ENCODE measurements around the gene CD36.
"Not testable (repeated sequence)": the region's sequence is repeated elsewhere in the genome, so short reads cannot be mapped to it uniquely, and the experiment has no call there.

The CD36 gene

GRCh38 chr7:80656029-80656428 lies 17.6 kb downstream of the CD36 start:
- H3K9me3 ChIP-seq (replicated peaks; ENCODE audit: low read length) = no peaks in the 10 kb centered on the region
- H3K4me3 ChIP-seq (ENCODE audit: low read length) = no peak overlapping the region
- H3K27me3 ChIP-seq (ENCODE audit: control insufficient read depth, insufficient read depth, low read length) = no peaks in the 10 kb centered on the region
- H3K4me1 ChIP-seq (ENCODE audit: control insufficient read depth, insufficient read depth, low read length) = peaks cover 3% of the 10 kb centered on the region
- H3K4me2 ChIP-seq (ENCODE audit: low read length) = no peak overlapping the region
- no peak overlapping the region for H3K9ac ChIP-seq (ENCODE audit: low read depth, low read length)
- H3K36me3 ChIP-seq (ENCODE audit: insufficient read depth, low read length) = no peaks in the 10 kb centered on the region

DNA sequence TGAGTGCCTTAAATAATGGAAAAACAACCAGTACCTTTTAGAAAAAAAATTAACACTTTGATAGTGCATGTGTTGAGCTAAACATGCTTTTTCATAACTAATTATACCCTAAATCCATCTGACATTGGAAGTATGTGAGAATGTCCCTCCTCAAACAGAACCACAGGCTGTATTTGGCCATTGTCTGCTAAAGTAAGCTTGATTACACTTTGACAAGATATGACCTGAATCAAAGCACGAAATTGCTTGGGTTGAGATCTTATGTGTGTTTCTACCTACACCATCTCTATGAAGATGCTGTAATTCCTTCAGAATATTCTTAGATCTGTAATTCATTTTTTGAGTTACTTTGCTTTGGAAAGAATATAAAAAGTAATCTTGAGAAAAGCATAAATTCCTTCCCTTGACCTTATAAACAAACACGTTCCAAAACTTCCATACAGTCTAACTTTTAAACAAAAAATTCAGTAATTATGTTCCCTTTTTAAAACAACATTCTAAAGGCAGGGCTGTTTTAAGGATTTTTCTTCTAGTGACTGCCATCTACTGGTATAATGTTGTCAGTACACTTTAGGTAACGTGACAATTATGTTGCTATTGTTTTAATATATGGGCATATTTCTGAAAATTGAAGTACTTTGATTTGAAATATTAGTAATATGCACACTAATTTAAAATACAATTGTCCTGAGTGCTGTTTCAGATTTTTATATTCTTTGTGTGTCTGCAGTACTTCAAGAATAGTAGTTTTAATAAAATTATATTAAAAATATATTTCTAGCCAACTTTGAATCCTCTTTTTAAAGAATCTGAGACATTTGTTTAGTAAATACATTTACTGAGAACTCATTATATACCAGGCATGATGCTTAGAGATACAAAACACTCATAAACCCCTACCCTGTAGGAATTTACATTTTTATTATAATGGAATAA lies 20.9 kb downstream of the CD36 start:
- peak overlapping the region; percentile 26 for H3K9ac ChIP-seq (ENCODE audit: low read depth, low read length)
- H3K4me2 ChIP-seq (ENCODE audit: low read length) = no peak overlapping the region
- no peaks in the 10 kb centered on the region for H3K27me3 ChIP-seq (ENCODE audit: control insufficient read depth, insufficient read depth, low read length)
- H3K4me1 ChIP-seq (ENCODE audit: control insufficient read depth, insufficient read depth, low read length) = peaks cover 3% of the 10 kb centered on the region
- no peak overlapping the region for H3K4me3 ChIP-seq (ENCODE audit: low read length)
- no peaks in the 10 kb centered on the region for H3K9me3 ChIP-seq (replicated peaks; ENCODE audit: low read length)
- H3K36me3 ChIP-seq (ENCODE audit: insufficient read depth, low read length) = no peaks in the 10 kb centered on the region

DNA sequence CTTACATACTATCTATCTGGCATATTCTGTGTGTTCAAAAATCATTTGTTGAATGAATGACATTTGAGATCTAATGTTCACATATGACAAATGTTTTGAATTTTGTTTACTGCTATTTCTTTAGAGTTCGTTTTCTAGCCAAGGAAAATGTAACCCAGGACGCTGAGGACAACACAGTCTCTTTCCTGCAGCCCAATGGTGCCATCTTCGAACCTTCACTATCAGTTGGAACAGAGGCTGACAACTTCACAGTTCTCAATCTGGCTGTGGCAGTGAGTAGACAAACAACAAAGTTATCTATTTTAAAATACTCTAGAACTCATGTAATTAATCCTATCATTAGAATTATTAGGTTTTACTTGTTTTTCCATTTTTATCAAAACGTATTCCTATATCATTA lies 22.5 kb downstream of the CD36 start:
- no peaks in the 10 kb centered on the region for H3K36me3 ChIP-seq (ENCODE audit: insufficient read depth, low read length)
- no peaks in the 10 kb centered on the region for H3K9me3 ChIP-seq (replicated peaks; ENCODE audit: low read length)
- no peak overlapping the region for H3K9ac ChIP-seq (ENCODE audit: low read depth, low read length)
- peaks cover 3% of the 10 kb centered on the region for H3K4me1 ChIP-seq (ENCODE audit: control insufficient read depth, insufficient read depth, low read length)
- no peak overlapping the region for H3K4me3 ChIP-seq (ENCODE audit: low read length)
- H3K4me2 ChIP-seq (ENCODE audit: low read length) = no peak overlapping the region
- H3K27me3 ChIP-seq (ENCODE audit: control insufficient read depth, insufficient read depth, low read length) = no peaks in the 10 kb centered on the region

GRCh38 chr7:80661729-80662128 lies 23.3 kb downstream of the CD36 start:
- H3K27me3 ChIP-seq (ENCODE audit: control insufficient read depth, insufficient read depth, low read length) = no peaks in the 10 kb centered on the region
- no peak overlapping the region for H3K4me2 ChIP-seq (ENCODE audit: low read length)
- H3K4me1 ChIP-seq (ENCODE audit: control insufficient read depth, insufficient read depth, low read length) = peaks cover 3% of the 10 kb centered on the region
- H3K36me3 ChIP-seq (ENCODE audit: insufficient read depth, low read length) = no peaks in the 10 kb centered on the region
- H3K9me3 ChIP-seq (replicated peaks; ENCODE audit: low read length) = no peaks in the 10 kb centered on the region
- no peak overlapping the region for H3K9ac ChIP-seq (ENCODE audit: low read depth, low read length)
- no peak overlapping the region for H3K4me3 ChIP-seq (ENCODE audit: low read length)

DNA sequence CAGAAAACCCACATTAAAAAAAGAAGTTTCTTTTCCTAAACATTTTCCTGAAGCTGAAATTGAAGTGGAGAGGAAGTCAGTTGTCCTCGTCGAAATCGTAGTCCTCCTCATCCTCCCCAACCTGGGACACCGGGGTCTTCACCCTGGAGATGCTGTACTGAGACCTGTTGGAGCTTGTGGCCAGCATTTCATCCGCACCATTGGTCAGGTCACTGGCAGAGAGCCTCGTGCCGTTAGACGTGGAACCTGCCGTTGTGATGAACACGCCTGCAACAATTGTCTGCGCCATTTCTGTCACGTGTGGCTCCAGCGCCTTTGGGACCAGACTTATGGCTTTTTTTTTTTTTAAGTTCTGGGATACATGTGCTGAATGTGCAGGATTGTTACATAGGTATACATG lies 23.8 kb downstream of the CD36 start:
- no peaks in the 10 kb centered on the region for H3K9me3 ChIP-seq (replicated peaks; ENCODE audit: low read length)
- no peak overlapping the region for H3K9ac ChIP-seq (ENCODE audit: low read depth, low read length)
- H3K4me3 ChIP-seq (ENCODE audit: low read length) = no peak overlapping the region
- no peak overlapping the region for H3K4me2 ChIP-seq (ENCODE audit: low read length)
- no peaks in the 10 kb centered on the region for H3K36me3 ChIP-seq (ENCODE audit: insufficient read depth, low read length)
- H3K4me1 ChIP-seq (ENCODE audit: control insufficient read depth, insufficient read depth, low read length) = peaks cover 3% of the 10 kb centered on the region
- H3K27me3 ChIP-seq (ENCODE audit: control insufficient read depth, insufficient read depth, low read length) = no peaks in the 10 kb centered on the region

- no peaks in the 10 kb centered on the region for H3K9me3 ChIP-seq (replicated peaks; ENCODE audit: low read length)
- H3K36me3 ChIP-seq (ENCODE audit: insufficient read depth, low read length) = no peaks in the 10 kb centered on the region
- H3K4me1 ChIP-seq (ENCODE audit: control insufficient read depth, insufficient read depth, low read length) = no peaks in the 10 kb centered on the region
- no peak overlapping the region for H3K4me3 ChIP-seq (ENCODE audit: low read length)
- no peaks in the 10 kb centered on the region for H3K27me3 ChIP-seq (ENCODE audit: control insufficient read depth, insufficient read depth, low read length)
- no peak overlapping the region for H3K4me2 ChIP-seq (ENCODE audit: low read length)
- H3K9ac ChIP-seq (ENCODE audit: low read depth, low read length) = no peak overlapping the region
Observed at GRCh38 chr7:80665526-80665925, 27.1 kb downstream of the CD36 start.

- Histone ChIP-seq H3K9ac (ENCODE audit: low read depth, low read length) (no peak overlapping the region), H3K4me3 (ENCODE audit: low read length) (no peak overlapping the region), H3K36me3 (ENCODE audit: insufficient read depth, low read length) (no peaks in the 10 kb centered on the region), H3K4me2 (ENCODE audit: low read length) (no peak overlapping the region), H3K4me1 (ENCODE audit: control insufficient read depth, insufficient read depth, low read length) (no peaks in the 10 kb centered on the region), H3K27me3 (ENCODE audit: control insufficient read depth, insufficient read depth, low read length) (no peaks in the 10 kb centered on the region), H3K9me3 (replicated peaks; ENCODE audit: low read length) (no peaks in the 10 kb centered on the region)
Observed at GRCh38 chr7:80666376-80666775, 27.9 kb downstream of the CD36 start.

DNA sequence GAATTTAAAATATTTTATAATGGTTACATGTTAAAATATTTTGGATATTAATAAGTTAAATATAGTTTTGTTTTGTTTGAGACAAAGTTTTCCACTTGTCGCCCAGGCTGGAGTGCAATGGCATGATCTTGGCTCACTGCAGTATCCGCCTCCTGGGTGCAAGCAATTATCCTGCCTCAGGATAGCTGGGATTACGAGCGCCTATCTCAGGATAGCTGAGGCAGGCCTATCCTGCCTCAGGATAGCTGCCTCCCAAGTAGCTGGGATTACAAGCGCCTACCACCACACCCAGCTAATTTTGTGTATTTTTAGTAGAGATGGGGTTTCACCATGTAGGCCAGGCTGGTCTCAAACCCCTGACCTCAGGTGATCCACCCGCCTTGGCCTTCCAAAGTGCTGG lies 30.9 kb downstream of the CD36 start:
- not testable (repeated sequence) for H3K4me3 ChIP-seq (ENCODE audit: low read length); H3K4me1 ChIP-seq (ENCODE audit: control insufficient read depth, insufficient read depth, low read length); H3K27me3 ChIP-seq (ENCODE audit: control insufficient read depth, insufficient read depth, low read length); H3K36me3 ChIP-seq (ENCODE audit: insufficient read depth, low read length); H3K4me2 ChIP-seq (ENCODE audit: low read length); H3K9me3 ChIP-seq (replicated peaks; ENCODE audit: low read length); H3K9ac ChIP-seq (ENCODE audit: low read depth, low read length)

DNA sequence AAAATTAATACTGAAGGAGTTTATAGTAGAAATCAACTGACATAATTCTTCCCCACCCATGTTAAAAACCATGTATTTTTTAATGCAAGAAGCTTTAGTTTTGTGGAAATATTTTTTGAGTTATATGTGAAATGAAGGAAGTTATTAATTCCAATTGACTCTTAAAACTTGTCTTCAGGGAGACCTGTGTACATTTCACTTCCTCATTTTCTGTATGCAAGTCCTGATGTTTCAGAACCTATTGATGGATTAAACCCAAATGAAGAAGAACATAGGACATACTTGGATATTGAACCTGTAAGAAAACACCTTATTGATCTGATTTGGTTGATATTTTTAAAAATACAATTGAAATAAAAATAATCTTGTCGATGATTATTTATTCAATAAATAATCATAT lies 33.3 kb downstream of the CD36 start:
- Histone ChIP-seq H3K9me3 (replicated peaks; ENCODE audit: low read length) (no peaks in the 10 kb centered on the region), H3K4me1 (ENCODE audit: control insufficient read depth, insufficient read depth, low read length) (no peaks in the 10 kb centered on the region), H3K27me3 (ENCODE audit: control insufficient read depth, insufficient read depth, low read length) (no peaks in the 10 kb centered on the region), H3K4me3 (ENCODE audit: low read length) (no peak overlapping the region), H3K9ac (ENCODE audit: low read depth, low read length) (no peak overlapping the region), H3K36me3 (ENCODE audit: insufficient read depth, low read length) (no peaks in the 10 kb centered on the region), H3K4me2 (ENCODE audit: low read length) (no peak overlapping the region)

- Histone ChIP-seq H3K4me3 (ENCODE audit: low read length) (no peak overlapping the region), H3K4me2 (ENCODE audit: low read length) (no peak overlapping the region), H3K27me3 (ENCODE audit: control insufficient read depth, insufficient read depth, low read length) (no peaks in the 10 kb centered on the region), H3K9ac (ENCODE audit: low read depth, low read length) (no peak overlapping the region), H3K36me3 (ENCODE audit: insufficient read depth, low read length) (no peaks in the 10 kb centered on the region), H3K4me1 (ENCODE audit: control insufficient read depth, insufficient read depth, low read length) (no peaks in the 10 kb centered on the region), H3K9me3 (replicated peaks; ENCODE audit: low read length) (no peaks in the 10 kb centered on the region)
Observed at GRCh38 chr7:80675090-80675489, 36.6 kb downstream of the CD36 start.

DNA sequence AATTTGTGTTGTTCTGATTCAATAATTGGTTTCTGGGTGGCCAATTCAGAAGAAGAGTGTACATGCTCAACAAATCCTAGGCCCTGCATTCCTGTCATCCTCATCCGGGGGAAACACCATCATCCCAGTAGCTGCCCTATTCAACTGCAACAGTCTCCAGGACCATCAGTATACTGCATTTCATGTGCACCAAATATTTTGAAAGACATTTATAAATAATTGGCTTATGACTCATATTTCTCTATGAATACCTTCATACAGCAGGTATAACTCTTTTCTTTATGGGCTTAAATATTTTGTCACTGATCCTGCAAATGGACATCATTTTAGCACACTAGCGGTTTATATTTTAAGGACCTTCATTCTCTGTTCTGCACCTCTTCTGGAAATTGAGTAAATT lies 38.0 kb downstream of the CD36 start:
- Histone ChIP-seq H3K36me3 (ENCODE audit: insufficient read depth, low read length) (no peaks in the 10 kb centered on the region), H3K9ac (ENCODE audit: low read depth, low read length) (no peak overlapping the region), H3K4me1 (ENCODE audit: control insufficient read depth, insufficient read depth, low read length) (no peaks in the 10 kb centered on the region), H3K27me3 (ENCODE audit: control insufficient read depth, insufficient read depth, low read length) (no peaks in the 10 kb centered on the region), H3K4me2 (ENCODE audit: low read length) (no peak overlapping the region), H3K9me3 (replicated peaks; ENCODE audit: low read length) (no peaks in the 10 kb centered on the region), H3K4me3 (ENCODE audit: low read length) (no peak overlapping the region)

DNA sequence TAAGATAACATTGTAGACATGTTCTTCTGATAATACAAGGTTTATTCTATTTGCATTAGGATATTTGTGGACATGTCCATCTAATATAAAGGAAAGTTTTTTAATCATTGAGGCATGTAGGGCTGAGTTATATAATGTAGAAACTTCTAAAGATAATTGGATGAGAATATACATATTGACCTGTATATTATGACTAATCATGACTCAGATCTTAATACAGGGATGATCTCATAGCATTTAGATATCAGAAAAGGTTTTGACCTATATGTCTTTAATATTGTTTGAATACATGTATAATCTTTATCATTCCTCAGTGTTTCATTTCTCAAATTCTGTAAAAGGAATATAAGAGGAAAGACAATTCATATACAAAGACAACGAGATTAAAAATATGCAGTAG lies 39.2 kb downstream of the CD36 start:
- Histone ChIP-seq H3K27me3 (ENCODE audit: control insufficient read depth, insufficient read depth, low read length) (no peaks in the 10 kb centered on the region), H3K9ac (ENCODE audit: low read depth, low read length) (no peak overlapping the region), H3K4me2 (ENCODE audit: low read length) (no peak overlapping the region), H3K4me1 (ENCODE audit: control insufficient read depth, insufficient read depth, low read length) (no peaks in the 10 kb centered on the region), H3K36me3 (ENCODE audit: insufficient read depth, low read length) (no peaks in the 10 kb centered on the region), H3K9me3 (replicated peaks; ENCODE audit: low read length) (no peaks in the 10 kb centered on the region), H3K4me3 (ENCODE audit: low read length) (no peak overlapping the region)
